Stomach (tissue), 4 donors: ENCODE measurements around the gene PTGER1.

Source experiments
- CTCF ChIP-seq, 7 experiments: fragments of 450-650 bp in 4 of 7; fragments of 200-600 bp in 3 of 7; sonication (generic) in 3 of 7; IDR thresholded peaks; one replicate each; pipeline ENCODE4 v1.5.1; 2016 to 2019; ENCODE audit warnings: antibody characterized with exemption in 7 of 7, control low read depth in 2 of 7, mild to moderate bottlenecking in 1 of 7
- POLR2AphosphoS5 ChIP-seq, 3 donors: sonication (generic); formaldehyde crosslinking; IDR thresholded peaks; one replicate each; pipeline ENCODE4 v1.6.1; 2016; ENCODE audit warnings: antibody characterized with exemption in 3 of 3

DNA sequence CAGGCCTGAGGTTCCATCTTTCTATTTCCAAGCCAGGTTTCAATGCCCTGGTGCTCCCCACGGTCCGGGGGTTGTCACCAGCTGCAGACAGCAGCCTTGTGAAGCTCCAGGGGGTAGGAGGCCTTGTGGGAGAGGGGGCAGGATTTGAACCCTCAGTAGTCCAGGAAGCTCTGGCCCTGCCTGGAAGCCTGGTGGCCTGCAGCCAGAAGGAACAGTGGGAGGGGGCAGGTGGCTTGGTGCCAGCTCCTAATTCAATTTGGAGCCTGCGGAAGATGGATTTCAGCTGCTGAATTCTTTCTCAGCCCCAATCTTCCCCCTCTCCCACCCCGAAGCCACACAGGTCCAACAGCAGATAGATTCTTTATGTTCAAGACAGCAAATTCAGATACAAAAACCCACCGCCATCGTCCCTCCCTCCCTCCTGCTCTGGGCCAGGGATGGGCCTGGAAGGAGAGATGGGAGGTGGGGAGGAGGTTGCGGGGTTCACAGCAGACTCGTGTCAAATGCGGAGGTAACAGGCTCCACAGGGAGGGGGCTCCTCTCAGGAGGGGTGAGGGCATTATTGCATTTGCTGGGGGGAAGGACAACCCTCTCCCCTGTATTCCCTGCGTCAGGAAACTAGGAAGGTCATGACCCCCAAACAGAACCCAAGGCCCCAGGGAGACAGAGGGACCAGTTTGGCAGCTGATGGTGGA is 2.4 kb upstream of the PTGER1 start:
- TF ChIP-seq CTCF (IDR thresholded peaks at IDR 0.05) (no peak), POLR2AphosphoS5 (IDR thresholded peaks at IDR 0.05) (no peak)
